Right lobe of liver (tissue), 6 donors: ENCODE data around the gene EMID1. TPM values are rescaled to one million over a fixed set of nuclear protein-coding genes. Genes with fewer than 3 reads are reported as not detected.

ENCODE experiments used
- ATAC-seq, 4 donors: fragments of 200-7000 bp; cut with Tn5 transposase; one replicate each; pipeline ENCODE4 v1.9.1; 2020; ENCODE audit warnings: mild to moderate bottlenecking in 4 of 4, moderate library complexity in 4 of 4
- DNase-seq, 3 donors: peaks; one replicate each; pipeline ENCODE4 v3.0.0-alpha.2; 2020
- H3K27ac ChIP-seq, 3 donors: fragments of 200-600 bp; one replicate each; pipeline ENCODE4 v1.8.0; 2022
- H3K27me3 ChIP-seq, 2 donors: fragments of 200-600 bp; one replicate each; pipeline ENCODE4 v1.8.0; 2022
- H3K36me3 ChIP-seq, 4 donors: fragments of 200-600 bp; sonication (generic) in 1 of 4; one replicate each; pipeline versions ENCODE4 v1.5.1 to v1.8.0; 2017 to 2022; ENCODE audit warnings: control low read depth in 1 of 4
- H3K4me1 ChIP-seq, 4 donors: fragments of 200-600 bp; sonication (generic) in 1 of 4; one replicate each; pipeline versions ENCODE4 v1.5.1 to v1.8.0; 2017 to 2022; ENCODE audit warnings: control low read depth in 1 of 4
- H3K4me3 ChIP-seq, 3 donors: fragments of 200-600 bp; one replicate each; pipeline ENCODE4 v1.8.0; 2022
- H3K9me3 ChIP-seq, 4 donors: fragments of 200-600 bp; sonication (generic) in 1 of 4; one replicate each; pipeline versions ENCODE4 v1.5.1 to v1.8.0; 2017 to 2022; ENCODE audit warnings: control low read depth in 1 of 4
- POLR2A ChIP-seq: fragments of 450-650 bp; IDR thresholded peaks from one replicate; pipeline ENCODE4 v1.6.1; 2017; ENCODE audit warnings: antibody characterized with exemption, mild to moderate bottlenecking
- WGBS: methylation state at CpG from one replicate; pipeline ENCODE4 v1.1.6; 2018; ENCODE audit warnings: low coverage, low lambda C conversion rate; ENCODE audit not compliant: insufficient coverage; ENCODE audit errors: missing lambda C conversion rate; 5-methylcytosine and 5-hydroxymethylcytosine counted together
- intact Hi-C, 2 donors: fragments of 100-400 bp; cut with DNase I; formaldehyde crosslinking; loops; one replicate each; pipeline versions ENCODE4 v1.11.2 to v1.14.1; 2022
- total RNA-seq, 6 experiments: library from RNA; depleted of rRNA in 2 of 6; stranded (reverse); fragments of >200 nt in 2 of 6; fragmentation: NEBNext Ultra II Directional in 3 of 6; extraction: Animal tissue kit (Norgen Biotek cat#: 25700) in 3 of 6; gene quantifications; one replicate each; pipeline versions ENCODE4 v1.1.0 to v1.2.4, GENCODE V29; 2016 to 2023
- TF ChIP-seq, protein P1 (sequence below), 4 donors: fragments of 200-600 bp in 3 of 4; fragments of 450-650 bp in 1 of 4; IDR thresholded peaks; one replicate each; pipeline versions ENCODE4 v1.5.1 to v1.8.0; 2016 to 2022; ENCODE audit warnings: antibody characterized with exemption in 4 of 4, mild to moderate bottlenecking in 2 of 4
- donor health status: DM: no; HTN: yes; CAD: no.
- donor health status: DM: no; HTN: no; CAD: no.
- donor health status: DM: no; HTN: no; CAD: no.
- donor health status: DM: no; HTN: yes; CAD: no.
- donor health status: DM: no; HTN: yes; CAD: no.

The EMID1 gene
- total RNA-seq, 6 experiments from 2014 or later, result 1.1 to 2.7 (median 1.5) TPM

- no peak overlapping the region for H3K27ac ChIP-seq
- no peak for DNase-seq
- no peak for ATAC-seq
- 84% methylated on average over 16 of the region's 19 CpGs for WGBS
- H3K36me3 ChIP-seq, result peaks cover 0 to 2% (median 0%) of the 10 kb centered on the region in 4 donors
- TF ChIP-seq, protein P1, sequence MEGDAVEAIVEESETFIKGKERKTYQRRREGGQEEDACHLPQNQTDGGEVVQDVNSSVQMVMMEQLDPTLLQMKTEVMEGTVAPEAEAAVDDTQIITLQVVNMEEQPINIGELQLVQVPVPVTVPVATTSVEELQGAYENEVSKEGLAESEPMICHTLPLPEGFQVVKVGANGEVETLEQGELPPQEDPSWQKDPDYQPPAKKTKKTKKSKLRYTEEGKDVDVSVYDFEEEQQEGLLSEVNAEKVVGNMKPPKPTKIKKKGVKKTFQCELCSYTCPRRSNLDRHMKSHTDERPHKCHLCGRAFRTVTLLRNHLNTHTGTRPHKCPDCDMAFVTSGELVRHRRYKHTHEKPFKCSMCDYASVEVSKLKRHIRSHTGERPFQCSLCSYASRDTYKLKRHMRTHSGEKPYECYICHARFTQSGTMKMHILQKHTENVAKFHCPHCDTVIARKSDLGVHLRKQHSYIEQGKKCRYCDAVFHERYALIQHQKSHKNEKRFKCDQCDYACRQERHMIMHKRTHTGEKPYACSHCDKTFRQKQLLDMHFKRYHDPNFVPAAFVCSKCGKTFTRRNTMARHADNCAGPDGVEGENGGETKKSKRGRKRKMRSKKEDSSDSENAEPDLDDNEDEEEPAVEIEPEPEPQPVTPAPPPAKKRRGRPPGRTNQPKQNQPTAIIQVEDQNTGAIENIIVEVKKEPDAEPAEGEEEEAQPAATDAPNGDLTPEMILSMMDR (IDR thresholded peaks at IDR 0.05), result no peak
- no peak for TF ChIP-seq POLR2A
- no peaks in the 10 kb centered on the region for H3K4me1 ChIP-seq
- no peak overlapping the region for H3K4me3 ChIP-seq
- H3K9me3 ChIP-seq, result no peaks in the 10 kb centered on the region
- intact Hi-C loops, result no loop called here
- no peaks in the 10 kb centered on the region for H3K27me3 ChIP-seq
Observed at GRCh38 chr22:29183971-29184848, 21.5 kb upstream of the EMID1 start.

GRCh38 chr22:29184849-29185490 is 20.7 kb upstream of the EMID1 start:
- 91% methylated on average over 2 of the region's 12 CpGs for WGBS
- DNase-seq, result peak in 1 of 3 donors; percentile 28
- no peak for ATAC-seq
- Histone ChIP-seq H3K27me3 (no peaks in the 10 kb centered on the region), H3K9me3 (no peaks in the 10 kb centered on the region), H3K4me3 (no peak overlapping the region), H3K36me3 (peaks cover 0 to 2% (median 0%) of the 10 kb centered on the region in 4 donors), H3K27ac (no peak overlapping the region), H3K4me1 (no peaks in the 10 kb centered on the region)
- TF ChIP-seq, protein P1 (IDR thresholded peaks at IDR 0.05), result no peak
- no peak for TF ChIP-seq POLR2A
- intact Hi-C loops, result no loop called here

DNA sequence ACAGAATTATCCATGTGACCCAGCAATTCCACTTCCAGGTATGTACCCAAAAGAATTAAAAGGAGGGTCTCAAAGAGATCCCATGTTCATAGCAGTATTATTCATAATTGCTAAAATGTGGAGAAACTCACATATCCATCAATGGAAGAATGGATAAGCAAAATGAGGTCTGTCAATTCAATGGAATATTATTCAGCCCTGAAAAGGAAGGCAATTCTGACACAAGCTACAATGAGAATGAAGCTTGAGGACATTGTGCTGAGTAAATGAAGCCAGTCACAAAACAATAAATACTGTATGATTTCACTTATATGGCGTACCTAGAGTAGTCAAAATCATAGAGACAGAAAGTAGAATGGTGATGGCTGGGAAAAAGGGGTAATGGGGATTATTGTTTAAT is 19.4 kb upstream of the EMID1 start:
- Histone ChIP-seq H3K36me3 (no peaks in the 10 kb centered on the region), H3K27ac (no peak overlapping the region), H3K9me3 (no peaks in the 10 kb centered on the region), H3K4me1 (no peaks in the 10 kb centered on the region), H3K27me3 (no peaks in the 10 kb centered on the region), H3K4me3 (no peak overlapping the region)
- DNase-seq (no peak), ATAC-seq (no peak)
- intact Hi-C loops, result no loop called here
- 91% methylated on average over 1 of the region's 1 CpG for WGBS
- TF ChIP-seq, protein P1 (IDR thresholded peaks at IDR 0.05), result no peak
- no peak for TF ChIP-seq POLR2A

DNA sequence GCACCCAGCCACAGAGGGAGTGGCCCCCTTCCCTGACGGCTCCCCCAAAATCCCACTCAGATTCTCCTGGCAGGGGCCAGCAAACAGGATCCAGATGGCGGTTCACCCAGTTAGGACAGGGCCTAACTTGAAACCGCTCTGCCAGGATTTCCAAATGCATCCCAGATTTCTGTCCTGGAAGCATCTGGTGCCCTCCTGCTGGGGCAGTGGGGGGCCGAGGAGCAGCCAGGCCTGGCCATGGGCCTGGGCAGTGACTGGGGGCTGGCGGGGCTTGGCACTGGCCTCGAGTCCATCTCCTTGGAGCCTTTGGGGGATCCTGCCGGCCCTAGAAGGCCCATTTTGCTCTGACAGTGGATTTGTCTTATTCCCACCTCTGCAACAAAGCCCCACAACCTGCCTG is 17.9 kb upstream of the EMID1 start:
- intact Hi-C loops, result no loop called here
- TF ChIP-seq POLR2A, result no peak
- TF ChIP-seq, protein P1 (IDR thresholded peaks at IDR 0.05), result no peak
- Histone ChIP-seq H3K4me3 (no peak overlapping the region), H3K27me3 (no peaks in the 10 kb centered on the region), H3K9me3 (no peaks in the 10 kb centered on the region), H3K27ac (no peak overlapping the region), H3K4me1 (no peaks in the 10 kb centered on the region), H3K36me3 (no peaks in the 10 kb centered on the region)
- WGBS, result 81% methylated on average over 3 of the region's 7 CpGs
- ATAC-seq, result no peak
- peak in 1 of 3 donors; percentile 24 for DNase-seq
